ENCODE results near the gene HOXA5.

DNA sequence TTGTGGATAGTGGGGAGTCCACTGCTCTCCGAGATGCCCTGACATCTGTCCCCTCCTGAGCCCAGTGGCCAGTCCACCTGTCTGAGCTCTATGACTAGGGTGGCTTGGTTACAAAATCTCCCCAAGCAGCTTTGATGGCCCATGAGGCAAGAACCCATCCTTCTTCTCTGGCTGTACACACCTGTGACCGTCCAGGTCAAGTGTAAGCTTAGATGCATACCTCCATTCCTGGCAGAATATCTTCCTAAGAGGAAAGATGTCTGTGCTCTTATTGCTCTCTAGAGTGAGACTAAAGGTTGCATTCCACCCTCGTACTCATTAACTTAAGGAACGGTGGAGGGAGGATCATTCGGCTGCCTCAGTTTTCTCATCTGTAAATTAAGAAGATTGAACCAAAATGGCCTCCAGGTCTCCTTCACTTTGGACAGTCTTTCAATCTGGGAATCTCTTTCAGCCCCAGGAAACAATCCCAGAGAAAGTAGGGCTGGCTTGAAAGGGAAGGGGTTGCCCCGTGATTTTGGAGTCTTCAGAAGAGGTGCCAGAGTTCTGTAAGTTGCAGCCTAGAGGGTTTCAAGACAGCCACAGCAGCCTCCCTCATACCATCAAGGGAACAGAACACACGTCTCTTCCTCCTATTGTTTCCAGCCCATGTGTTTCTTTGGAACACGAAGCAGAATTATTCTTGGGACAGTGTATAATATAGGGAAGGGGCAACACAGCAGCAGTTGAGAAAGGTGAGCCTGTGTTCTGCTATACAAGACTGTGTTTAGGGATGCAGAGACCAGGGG, 18.4 kb downstream of the HOXA5 start:
- TF ChIP-seq, protein P1, sequence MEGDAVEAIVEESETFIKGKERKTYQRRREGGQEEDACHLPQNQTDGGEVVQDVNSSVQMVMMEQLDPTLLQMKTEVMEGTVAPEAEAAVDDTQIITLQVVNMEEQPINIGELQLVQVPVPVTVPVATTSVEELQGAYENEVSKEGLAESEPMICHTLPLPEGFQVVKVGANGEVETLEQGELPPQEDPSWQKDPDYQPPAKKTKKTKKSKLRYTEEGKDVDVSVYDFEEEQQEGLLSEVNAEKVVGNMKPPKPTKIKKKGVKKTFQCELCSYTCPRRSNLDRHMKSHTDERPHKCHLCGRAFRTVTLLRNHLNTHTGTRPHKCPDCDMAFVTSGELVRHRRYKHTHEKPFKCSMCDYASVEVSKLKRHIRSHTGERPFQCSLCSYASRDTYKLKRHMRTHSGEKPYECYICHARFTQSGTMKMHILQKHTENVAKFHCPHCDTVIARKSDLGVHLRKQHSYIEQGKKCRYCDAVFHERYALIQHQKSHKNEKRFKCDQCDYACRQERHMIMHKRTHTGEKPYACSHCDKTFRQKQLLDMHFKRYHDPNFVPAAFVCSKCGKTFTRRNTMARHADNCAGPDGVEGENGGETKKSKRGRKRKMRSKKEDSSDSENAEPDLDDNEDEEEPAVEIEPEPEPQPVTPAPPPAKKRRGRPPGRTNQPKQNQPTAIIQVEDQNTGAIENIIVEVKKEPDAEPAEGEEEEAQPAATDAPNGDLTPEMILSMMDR (IDR thresholded peaks at IDR 0.05; ENCODE audit: low read length): no peak
- no peak for TF ChIP-seq EZH2 (optimal IDR thresholded peaks at IDR 0.05; ENCODE audit: low read depth, low read length)

Data from MM.1S (cell line).